H9 (cell line): Measurements from ENCODE around the gene ADGRL3. TPM values are rescaled to one million over a fixed set of nuclear protein-coding genes. Genes with fewer than 3 reads are reported as not detected.
"Not testable (repeated sequence)": the region's sequence is repeated elsewhere in the genome, so short reads cannot be mapped to it uniquely, and the experiment has no call there.

Experiments
- DNase-seq: peaks from one replicate; pipeline ENCODE4 v3.0.0-alpha.2; 2017
- H2AFZ ChIP-seq: one replicate; pipeline ENCODE4 v1.6.1; 2013; ENCODE audit warnings: mild to moderate bottlenecking, low read length, control low read depth, moderate library complexity
- H2AK5ac ChIP-seq: 2 replicates; pipeline ENCODE4 v1.6.1; 2013; ENCODE audit warnings: low read length, control low read depth, mixed read lengths; ENCODE audit not compliant: insufficient read length
- H2BK120ac ChIP-seq: one replicate; pipeline ENCODE4 v1.6.1; 2013; ENCODE audit warnings: low read depth, mild to moderate bottlenecking, low read length, control low read depth, inconsistent platforms; ENCODE audit not compliant: poor library complexity, severe bottlenecking
- H2BK12ac ChIP-seq: 2 replicates; pipeline ENCODE4 v1.6.1; 2013; ENCODE audit warnings: low read length, control low read depth, mixed read lengths, low read depth; ENCODE audit not compliant: insufficient read length
- H2BK15ac ChIP-seq: 2 replicates; pipeline ENCODE4 v1.6.1; 2013; ENCODE audit warnings: low read depth, low read length, control low read depth
- H2BK20ac ChIP-seq: one replicate; pipeline ENCODE4 v1.6.1; 2013; ENCODE audit warnings: low read depth, mild to moderate bottlenecking, low read length, control low read depth, inconsistent platforms; ENCODE audit not compliant: poor library complexity, severe bottlenecking
- H2BK5ac ChIP-seq: 2 replicates; pipeline ENCODE4 v1.6.1; 2013; ENCODE audit warnings: low read length, control low read depth, mixed read lengths; ENCODE audit not compliant: insufficient read length
- H3K14ac ChIP-seq: 2 replicates; pipeline ENCODE4 v1.6.1; 2013; ENCODE audit warnings: low read length, control low read depth; ENCODE audit not compliant: insufficient read depth
- H3K18ac ChIP-seq: 2 replicates; pipeline ENCODE4 v1.6.1; 2013; ENCODE audit warnings: low read depth, mild to moderate bottlenecking, mixed read lengths, low read length, control low read depth; ENCODE audit not compliant: insufficient read length
- H3K23ac ChIP-seq: 2 replicates; pipeline ENCODE4 v1.6.1; 2013; ENCODE audit warnings: low read length, control low read depth, mixed read lengths, low read depth; ENCODE audit not compliant: insufficient read length
- H3K23me2 ChIP-seq: 2 replicates; pipeline ENCODE4 v1.6.1; 2013; ENCODE audit warnings: low read depth, mild to moderate bottlenecking, mixed read lengths, low read length, control low read depth; ENCODE audit not compliant: insufficient read length, poor library complexity, severe bottlenecking
- H3K27ac ChIP-seq: 2 replicates; pipeline ENCODE4 v1.5.1; 2013; ENCODE audit warnings: low read length, control low read depth, mixed read lengths, low read depth; ENCODE audit not compliant: insufficient read length
- H3K27me3 ChIP-seq: 2 replicates; pipeline ENCODE4 v1.6.1; 2013; ENCODE audit warnings: low read length, control low read depth, inconsistent platforms; ENCODE audit not compliant: insufficient read depth
- H3K4ac ChIP-seq: 2 replicates; pipeline ENCODE4 v1.6.1; 2013; ENCODE audit warnings: low read depth, mild to moderate bottlenecking, control low read depth, inconsistent platforms, low read length, moderate library complexity
- H3K4me1 ChIP-seq: 2 replicates; pipeline ENCODE4 v1.6.1; 2013; ENCODE audit warnings: low read length, control low read depth, inconsistent platforms; ENCODE audit not compliant: insufficient read depth
- H3K4me2 ChIP-seq: 2 replicates; pipeline ENCODE4 v1.6.1; 2013; ENCODE audit warnings: low read length, control low read depth, mixed read lengths; ENCODE audit not compliant: insufficient read length, insufficient read depth
- H3K56ac ChIP-seq: 2 replicates; pipeline ENCODE4 v1.6.1; 2013; ENCODE audit warnings: low read depth, mild to moderate bottlenecking, mixed read lengths, low read length, control low read depth; ENCODE audit not compliant: insufficient read length
- H3K79me1 ChIP-seq: 2 replicates; pipeline ENCODE4 v1.6.1; 2013; ENCODE audit warnings: low read depth, mild to moderate bottlenecking, moderate library complexity, low read length, control low read depth, inconsistent platforms; ENCODE audit not compliant: insufficient read depth, poor library complexity, severe bottlenecking
- H3K79me2 ChIP-seq: 2 replicates; pipeline ENCODE4 v1.6.1; 2013; ENCODE audit warnings: low read length, control low read depth, inconsistent platforms; ENCODE audit not compliant: insufficient read depth
- H3K9ac ChIP-seq: 2 replicates; pipeline ENCODE4 v1.6.1; 2013; ENCODE audit warnings: low read length, control low read depth, mixed read lengths; ENCODE audit not compliant: insufficient read length; ENCODE audit errors: extremely low read depth
- H3K9me3 ChIP-seq: one replicate; pipeline ENCODE4 v1.6.1; 2013; ENCODE audit warnings: low read depth, low read length, inconsistent platforms; ENCODE audit not compliant: control insufficient read depth
- H3T11ph ChIP-seq: one replicate; pipeline ENCODE4 v1.6.1; 2013; ENCODE audit warnings: mild to moderate bottlenecking, low read length, control low read depth, inconsistent platforms
- H4K20me1 ChIP-seq: one replicate; pipeline ENCODE4 v1.6.1; 2013; ENCODE audit not compliant: control insufficient read depth, insufficient read length, insufficient read depth
- H4K5ac ChIP-seq: 2 replicates; pipeline ENCODE4 v1.6.1; 2013; ENCODE audit warnings: low read depth, mild to moderate bottlenecking, mixed read lengths, low read length, control low read depth; ENCODE audit not compliant: insufficient read length
- H4K8ac ChIP-seq: replicated peaks from 2 replicates; pipeline ENCODE4 v1.6.1; 2013; ENCODE audit warnings: low read length, control low read depth, mixed read lengths, low read depth; ENCODE audit not compliant: insufficient read length
- H4K91ac ChIP-seq: 2 replicates; pipeline ENCODE4 v1.6.1; 2013; ENCODE audit warnings: low read depth, mild to moderate bottlenecking, moderate library complexity, mixed read lengths, low read length, control low read depth; ENCODE audit not compliant: insufficient read length
- H3K27ac Mint-ChIP-seq, 3 experiments: 2 replicates in 2 of 3; 3 replicates in 1 of 3; pipeline ENCODE4 v1.8.0; 2020 to 2021; ENCODE audit warnings: mixed read lengths in 3 of 3, mild to moderate bottlenecking in 1 of 3, moderate library complexity in 1 of 3
- H3K27me3 Mint-ChIP-seq: 2 replicates; pipeline ENCODE4 v1.8.0; 2021; ENCODE audit warnings: low read depth, mild to moderate bottlenecking, moderate library complexity, mixed read lengths
- H3K36me3 Mint-ChIP-seq, 3 experiments: 2 replicates in 2 of 3; 3 replicates in 1 of 3; pipeline ENCODE4 v1.8.0; 2020 to 2021; ENCODE audit warnings: low read depth in 3 of 3, mixed read lengths in 3 of 3; ENCODE audit not compliant: insufficient read depth in 1 of 3
- H3K4me1 Mint-ChIP-seq, 2 experiments: 2 replicates each; pipeline ENCODE4 v1.8.0; 2020; ENCODE audit warnings: mixed read lengths in 2 of 2
- H3K4me3 Mint-ChIP-seq, 2 experiments: 2 replicates in 1 of 2; 3 replicates in 1 of 2; pipeline ENCODE4 v1.8.0; 2020 to 2021; ENCODE audit warnings: mild to moderate bottlenecking in 2 of 2, mixed read lengths in 2 of 2, moderate library complexity in 1 of 2
- H3K9me3 Mint-ChIP-seq, 2 experiments: 2 replicates in 1 of 2; 3 replicates in 1 of 2; pipeline ENCODE4 v1.8.0; 2020; ENCODE audit warnings: mild to moderate bottlenecking in 2 of 2, mixed read lengths in 2 of 2, moderate library complexity in 1 of 2
- CTCF ChIP-seq: fragments of 200-600 bp; sonication (generic); conservative IDR thresholded peaks from 3 replicates; pipeline ENCODE4 v1.8.0; 2021; ENCODE audit warnings: antibody characterized with exemption, mild to moderate bottlenecking
- WGBS: extraction: QIAGEN DNeasy Blood & Tissue Kit; methylation state at CpG from one replicate; pipeline ENCODE4 v1.1.7; 2013; ENCODE audit warnings: missing lambda C conversion rate, low lambda C conversion rate, mixed read lengths; ENCODE audit not compliant: insufficient read length; ENCODE audit errors: extremely low coverage; 5-methylcytosine and 5-hydroxymethylcytosine counted together
- total RNA-seq: library from RNA; stranded (reverse); gene quantifications from 2 replicates; pipeline ENCODE4 v1.2.1, GENCODE V29; 2021

Gene ADGRL3
- total RNA-seq, 1 experiment from 2014 or later = 5.9 TPM

- Histone ChIP-seq H2BK15ac (no peak overlapping the region), H3K9me3 (peaks cover 32% of the 10 kb centered on the region), H2BK12ac (no peak overlapping the region), H4K8ac (no peak overlapping the region), H3K4me1 (no peaks in the 10 kb centered on the region), H2AK5ac (no peak overlapping the region), H3K27ac (no peak overlapping the region), H2BK120ac (no peak overlapping the region), H3K4ac (no peak overlapping the region), H3K79me2 (no peaks in the 10 kb centered on the region; the same call in 1 of the 2 replicates), H4K20me1 (no peaks in the 10 kb centered on the region), H3K23ac (no peak overlapping the region), H3K4me2 (no peak overlapping the region), H3K56ac (no peak overlapping the region), H3K9ac (no peak overlapping the region), H3K27me3 (no peaks in the 10 kb centered on the region), H3K18ac (no peak overlapping the region), H4K91ac (no peak overlapping the region), H2BK20ac (no peak overlapping the region), H3K23me2 (no peaks in the 10 kb centered on the region), H3T11ph (no peak overlapping the region), H3K79me1 (no peaks in the 10 kb centered on the region), H3K14ac (no peak overlapping the region), H2BK5ac (no peak overlapping the region), H4K5ac (no peak overlapping the region), H2AFZ (no peak overlapping the region)
- no peak overlapping the region for H3K4me3 Mint-ChIP-seq
- no peak overlapping the region for H3K27ac Mint-ChIP-seq
- peaks cover 88 to 96% (median 88%) of the 10 kb centered on the region in 3 experiments for H3K36me3 Mint-ChIP-seq
- TF ChIP-seq CTCF = no peak
- H3K4me1 Mint-ChIP-seq = no peaks in the 10 kb centered on the region
- H3K27me3 Mint-ChIP-seq = peaks cover 8% of the 10 kb centered on the region
- no CpG with 5 or more reads among the region's 3 CpGs for WGBS
- H3K9me3 Mint-ChIP-seq = peaks cover 89 to 91% of the 10 kb centered on the region in 2 experiments
- no peak for DNase-seq
Observed at GRCh38 chr4:61753739-61754138, 553.6 kb downstream of the ADGRL3 start.

GRCh38 chr4:61756937-61757336, 556.8 kb downstream of the ADGRL3 start:
- H2AK5ac ChIP-seq, H3K27ac ChIP-seq, H3K4ac ChIP-seq, H4K20me1 ChIP-seq, H3K56ac ChIP-seq, H2BK120ac ChIP-seq, H3K23me2 ChIP-seq, H3K4me2 ChIP-seq, H3T11ph ChIP-seq, H3K4me3 Mint-ChIP-seq, H4K5ac ChIP-seq, H3K4me1 Mint-ChIP-seq, H2AFZ ChIP-seq, H2BK15ac ChIP-seq, H3K27ac Mint-ChIP-seq, H3K18ac ChIP-seq, H2BK5ac ChIP-seq, H3K79me2 ChIP-seq, H3K4me1 ChIP-seq, H4K8ac ChIP-seq, H3K27me3 ChIP-seq, H3K79me1 ChIP-seq, DNase-seq, H2BK12ac ChIP-seq, H4K91ac ChIP-seq, H2BK20ac ChIP-seq, H3K14ac ChIP-seq, H3K9ac ChIP-seq, H3K23ac ChIP-seq: not testable (repeated sequence)
- H3K9me3 ChIP-seq = peaks cover 50% of the 10 kb centered on the region
- peaks cover 93 to 94% of the 10 kb centered on the region in 2 experiments for H3K9me3 Mint-ChIP-seq
- H3K36me3 Mint-ChIP-seq = peaks cover 89 to 96% (median 90%) of the 10 kb centered on the region in 3 experiments
- WGBS = no CpG with 5 or more reads among the region's 5 CpGs
- H3K27me3 Mint-ChIP-seq = peaks cover 38% of the 10 kb centered on the region
